Mucosa of descending colon (tissue), 3 donors: Measurements from ENCODE around the gene ZNF862. TPM values are rescaled to one million over a fixed set of nuclear protein-coding genes. Genes with fewer than 3 reads are reported as not detected.

ENCODE experiments used
- ATAC-seq: fragments of 200-7000 bp; cut with Tn5 transposase; one replicate; pipeline ENCODE4 v1.9.1; 2020; ENCODE audit warnings: mild to moderate bottlenecking, moderate library complexity
- DNase-seq, 3 donors: peaks; one replicate each; pipeline ENCODE4 v3.0.0-alpha.2; 2020
- H3K36me3 ChIP-seq: fragments of 200-600 bp; one replicate; pipeline ENCODE4 v1.8.0; 2021; ENCODE audit warnings: low read depth, mild to moderate bottlenecking
- H3K4me1 ChIP-seq: fragments of 200-600 bp; one replicate; pipeline ENCODE4 v1.8.0; 2021; ENCODE audit warnings: low read depth, mild to moderate bottlenecking
- H3K4me3 ChIP-seq: fragments of 200-600 bp; one replicate; pipeline ENCODE4 v1.8.0; 2021; ENCODE audit warnings: mild to moderate bottlenecking
- H3K9me3 ChIP-seq: fragments of 200-600 bp; one replicate; pipeline ENCODE4 v1.8.0; 2021; ENCODE audit warnings: mild to moderate bottlenecking
- CTCF ChIP-seq: fragments of 200-600 bp; IDR thresholded peaks from one replicate; pipeline ENCODE4 v1.8.0; 2022; ENCODE audit warnings: antibody characterized with exemption, mild to moderate bottlenecking
- intact Hi-C, 2 donors: fragments of 100-400 bp; cut with DNase I in 1 of 2; cut with micrococcal nuclease in 1 of 2; formaldehyde crosslinking; loops; one replicate each; pipeline versions ENCODE4 v1.11.0 to v1.11.1; 2022; cut with DNase I, micrococcal nuclease
- total RNA-seq, 3 donors: library from RNA; stranded (reverse); fragmentation: NEBNext Ultra II Directional in 2 of 3; extraction: Animal tissue kit (Norgen Biotek cat#: 25700) in 2 of 3; gene quantifications; one replicate each; pipeline versions ENCODE4 v1.2.1 to v1.2.4, GENCODE V29; 2021 to 2023
- donor health status: DM: no; HTN: no; CAD: no; lungs with moderate emphysema.
- donor health status: DM: no; HTN: no; CAD: no.
- donor health status: DM: no; HTN: yes; CAD: no.

Gene ZNF862
- total RNA-seq, 3 donors from 2014 or later = 18.0 to 25.4 (median 25.2) TPM

DNA sequence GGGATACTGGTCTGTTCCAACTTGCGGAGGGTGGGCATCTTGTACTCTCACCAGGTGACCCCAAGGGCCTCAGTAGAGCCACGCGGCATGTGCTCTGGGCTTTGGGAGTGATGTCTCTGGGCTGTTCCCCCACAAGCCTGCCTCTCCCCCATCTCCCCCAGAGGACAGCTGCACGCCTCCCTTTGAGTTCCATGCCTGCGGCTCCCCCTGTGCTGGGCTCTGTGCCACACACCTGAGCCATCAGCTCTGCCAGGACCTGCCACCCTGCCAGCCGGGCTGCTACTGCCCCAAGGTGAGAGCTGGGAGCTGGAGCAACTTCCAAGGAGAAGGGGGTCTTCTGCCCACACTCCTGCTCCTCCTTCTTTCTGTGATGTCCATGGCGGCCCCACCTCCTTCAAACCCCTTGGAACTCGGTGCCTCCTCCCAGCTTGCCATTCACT, 15.0 kb upstream of the ZNF862 start:
- TF ChIP-seq CTCF = no peak

DNA sequence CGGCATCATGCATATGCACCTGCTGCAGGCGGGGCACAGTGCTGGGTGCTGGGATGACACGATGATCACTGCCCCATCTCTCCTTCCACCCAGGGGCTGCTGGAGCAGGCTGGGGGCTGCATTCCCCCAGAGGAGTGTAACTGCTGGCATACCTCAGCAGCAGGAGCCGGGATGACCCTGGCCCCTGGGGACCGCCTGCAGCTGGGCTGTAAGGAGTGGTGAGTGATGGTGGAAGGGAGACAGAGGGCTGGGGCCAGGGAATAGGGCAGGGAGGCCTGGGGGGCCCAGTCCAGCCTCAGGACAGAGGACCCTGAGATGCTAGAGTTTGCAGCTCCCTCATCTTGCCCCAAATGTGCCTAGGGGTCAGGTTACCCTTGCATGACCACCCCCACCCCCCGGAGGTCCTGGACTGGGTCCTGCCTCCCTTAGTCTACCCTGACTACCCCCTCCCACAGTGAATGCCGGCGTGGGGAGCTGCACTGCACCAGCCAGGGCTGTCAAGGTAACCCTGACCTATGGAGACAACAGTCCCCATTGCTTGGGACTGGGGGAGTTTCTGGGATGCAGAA, 14.5 kb upstream of the ZNF862 start:
- ATAC-seq = no peak
- intact Hi-C loops = no loop called here
- H3K9me3 ChIP-seq = no peaks in the 10 kb centered on the region
- H3K36me3 ChIP-seq = no peaks in the 10 kb centered on the region
- H3K4me1 ChIP-seq = peaks cover 9% of the 10 kb centered on the region
- H3K4me3 ChIP-seq = no peak overlapping the region
- no peak for TF ChIP-seq CTCF
- peak in 2 of 3 donors; percentile 12 to 34 for DNase-seq

More for the DNA sequence above, 15.0 kb upstream of the ZNF862 start:
- DNase-seq (peak in 2 of 3 donors; percentile 17 to 37), ATAC-seq (no peak)
- no peaks in the 10 kb centered on the region for H3K9me3 ChIP-seq
- intact Hi-C loops = no loop called here
- H3K4me1 ChIP-seq = peaks cover 9% of the 10 kb centered on the region
- H3K4me3 ChIP-seq = no peak overlapping the region
- no peaks in the 10 kb centered on the region for H3K36me3 ChIP-seq

DNA sequence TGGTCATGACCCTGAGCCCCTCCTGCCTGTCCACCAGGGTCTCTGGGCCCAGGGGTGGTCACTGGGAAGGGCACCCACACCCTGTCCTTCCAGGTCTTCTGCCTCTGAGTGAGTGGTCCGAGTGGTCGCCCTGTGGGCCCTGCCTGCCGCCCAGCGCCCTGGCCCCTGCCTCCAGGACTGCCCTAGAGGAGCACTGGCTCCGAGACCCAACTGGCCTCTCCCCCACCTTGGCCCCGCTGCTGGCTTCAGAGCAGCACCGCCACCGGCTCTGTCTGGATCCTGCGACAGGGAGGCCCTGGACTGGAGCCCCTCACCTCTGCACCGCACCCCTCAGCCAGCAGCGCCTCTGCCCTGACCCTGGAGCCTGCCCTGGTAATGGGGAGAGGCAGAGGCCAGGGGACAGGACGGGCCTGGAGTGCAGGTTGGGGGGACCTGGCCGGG, 13.9 kb upstream of the ZNF862 start:
- DNase-seq = peak in 2 of 3 donors; percentile 15 to 34
- ATAC-seq = no peak
- Histone ChIP-seq H3K9me3 (no peaks in the 10 kb centered on the region), H3K36me3 (no peaks in the 10 kb centered on the region), H3K4me3 (no peak overlapping the region), H3K4me1 (peaks cover 9% of the 10 kb centered on the region)
- TF ChIP-seq CTCF = no peak
- intact Hi-C loops = no loop called here

- TF ChIP-seq CTCF = no peak
- no peaks in the 10 kb centered on the region for H3K9me3 ChIP-seq
- DNase-seq (peak in 2 of 3 donors; percentile 15 to 31), ATAC-seq (no peak)
- intact Hi-C loops = no loop called here
- peaks cover 9% of the 10 kb centered on the region for H3K4me1 ChIP-seq
- no peaks in the 10 kb centered on the region for H3K36me3 ChIP-seq
- H3K4me3 ChIP-seq = no peak overlapping the region
Measured at GRCh38 chr7:149824748-149825566, 13.2 kb upstream of the ZNF862 start.

GRCh38 chr7:149825567-149826343, 12.4 kb upstream of the ZNF862 start:
- peaks cover 9% of the 10 kb centered on the region for H3K4me1 ChIP-seq
- H3K36me3 ChIP-seq = no peaks in the 10 kb centered on the region
- H3K4me3 ChIP-seq = no peak overlapping the region
- intact Hi-C loops = no loop called here
- no peak for TF ChIP-seq CTCF
- no peak for ATAC-seq
- H3K9me3 ChIP-seq = no peaks in the 10 kb centered on the region
- peak in 2 of 3 donors; percentile 27 to 45 for DNase-seq
